C4-2B (cell line): ENCODE data around the gene SLC12A9.

Experiments used
- CTCF ChIP-seq: fragments of 450-650 bp; conservative IDR thresholded peaks from 2 replicates; pipeline ENCODE4 v1.5.1; 2017; ENCODE audit warnings: mild to moderate bottlenecking
- ZFX ChIP-seq: fragments of 450-650 bp; IDR thresholded peaks from 2 replicates; pipeline ENCODE4 v1.6.1; 2017

- TF ChIP-seq CTCF (no peak), ZFX (no peak)
Observed at GRCh38 chr7:100875356-100875751, 22.8 kb downstream of the SLC12A9 start.
